Occipital lobe (tissue), 2 donors: Measurements from ENCODE around the gene RCC1. TPM values are rescaled to one million over a fixed set of nuclear protein-coding genes. Genes with fewer than 3 reads are reported as not detected.
"Not testable (repeated sequence)": the region's sequence is repeated elsewhere in the genome, so short reads cannot be mapped to it uniquely, and the experiment has no call there.

Experiments
- DNase-seq: peaks from one replicate; lab custom pipeline; 2025; lab: John Stamatoyannopoulos, UW
- total RNA-seq: library from RNA; depleted of rRNA; stranded (reverse); fragments of >200 nt; gene quantifications from one replicate; pipeline ENCODE4 v1.2.3, GENCODE V29; 2014

RCC1 gene
- total RNA-seq, 1 donor from 2014 or later = 13.4 TPM

DNA sequence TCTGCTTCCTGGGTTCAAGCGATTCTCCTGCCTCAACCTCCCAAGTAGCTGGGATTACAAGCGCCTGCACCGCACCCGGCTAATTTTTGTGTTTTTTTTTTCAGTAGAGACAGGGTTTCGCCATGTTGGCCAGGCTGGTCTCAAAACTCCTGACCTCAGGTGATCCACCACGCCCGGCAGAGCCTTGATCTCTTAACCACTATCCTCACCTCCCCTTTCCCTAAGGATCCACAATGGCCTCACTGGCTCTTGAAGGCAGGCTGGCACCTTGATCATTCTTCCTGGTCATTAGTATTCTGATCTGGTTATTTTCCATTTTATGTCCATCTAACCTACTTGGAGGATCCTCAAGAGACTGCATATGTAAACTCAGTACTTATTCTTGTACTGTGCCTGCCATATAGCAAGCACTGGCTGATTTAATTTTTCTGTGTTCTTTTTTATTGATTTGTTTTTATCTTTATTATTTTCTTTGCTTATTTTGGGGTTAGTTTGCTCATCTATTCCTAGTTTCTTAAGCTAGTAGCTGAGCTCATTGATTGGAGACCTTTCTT is 6.3 kb downstream of the RCC1 start:
- no peak for DNase-seq

DNA sequence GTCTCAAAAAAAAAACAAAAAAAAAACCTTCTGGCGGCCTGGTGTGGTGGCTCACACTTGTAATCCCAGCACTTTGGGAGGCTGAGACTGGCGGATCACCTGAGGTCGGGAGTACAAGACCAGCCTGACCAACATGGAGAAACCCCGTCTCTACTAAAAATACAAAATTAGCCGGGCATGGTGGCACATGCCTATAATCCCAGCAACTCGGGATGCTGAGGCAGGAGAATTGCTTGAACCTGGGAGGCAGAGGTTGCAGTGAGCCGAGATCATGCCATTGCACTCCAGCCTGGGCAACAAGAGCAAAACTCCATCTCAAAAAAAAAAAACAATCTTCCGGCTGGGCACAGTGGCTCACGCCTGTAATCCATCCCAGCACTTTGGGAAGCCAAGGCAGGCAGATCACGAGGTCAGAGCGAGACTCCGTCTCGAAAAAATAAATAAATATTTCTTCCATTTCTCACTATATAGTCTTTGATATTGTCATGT is 8.6 kb downstream of the RCC1 start:
- DNase-seq = not testable (repeated sequence)

DNA sequence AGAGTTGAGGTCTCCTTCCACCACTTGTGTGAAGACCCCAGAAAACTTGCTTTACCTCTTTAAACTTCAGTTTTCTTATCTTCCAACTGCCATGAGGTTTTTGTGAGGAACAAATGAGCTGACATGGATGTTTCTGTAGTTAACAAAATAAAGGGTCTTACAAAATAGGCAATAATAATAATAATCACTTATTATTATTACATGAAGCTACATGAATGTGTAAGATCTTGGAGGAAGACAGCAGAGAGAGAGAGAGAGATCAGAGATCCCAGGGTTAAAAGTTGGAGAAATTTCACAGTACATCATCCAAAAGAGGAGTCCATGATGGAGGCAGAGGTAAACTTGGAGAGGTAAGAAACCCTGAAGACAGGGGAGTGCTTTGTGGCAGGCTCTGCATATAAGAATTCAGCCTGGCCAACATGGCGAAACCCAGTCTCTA is 10.7 kb downstream of the RCC1 start:
- no peak for DNase-seq

DNA sequence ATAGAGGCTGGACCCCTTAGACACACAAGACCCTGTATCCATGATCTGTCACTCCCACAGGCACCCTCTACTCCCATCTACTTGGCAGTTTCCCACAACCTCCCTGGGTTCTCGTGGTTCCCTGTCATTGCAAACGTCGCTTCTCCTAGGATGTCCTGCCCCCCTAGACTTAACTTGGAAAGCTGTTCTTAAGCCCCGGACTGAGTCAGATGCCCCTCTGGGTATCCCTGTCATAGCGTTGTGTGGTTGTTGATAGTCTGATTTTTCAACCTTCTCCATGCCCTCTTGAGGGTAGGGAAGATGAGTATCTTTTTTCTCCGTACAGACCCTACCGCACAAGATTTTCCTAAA is 11.8 kb downstream of the RCC1 start:
- no peak for DNase-seq

DNA sequence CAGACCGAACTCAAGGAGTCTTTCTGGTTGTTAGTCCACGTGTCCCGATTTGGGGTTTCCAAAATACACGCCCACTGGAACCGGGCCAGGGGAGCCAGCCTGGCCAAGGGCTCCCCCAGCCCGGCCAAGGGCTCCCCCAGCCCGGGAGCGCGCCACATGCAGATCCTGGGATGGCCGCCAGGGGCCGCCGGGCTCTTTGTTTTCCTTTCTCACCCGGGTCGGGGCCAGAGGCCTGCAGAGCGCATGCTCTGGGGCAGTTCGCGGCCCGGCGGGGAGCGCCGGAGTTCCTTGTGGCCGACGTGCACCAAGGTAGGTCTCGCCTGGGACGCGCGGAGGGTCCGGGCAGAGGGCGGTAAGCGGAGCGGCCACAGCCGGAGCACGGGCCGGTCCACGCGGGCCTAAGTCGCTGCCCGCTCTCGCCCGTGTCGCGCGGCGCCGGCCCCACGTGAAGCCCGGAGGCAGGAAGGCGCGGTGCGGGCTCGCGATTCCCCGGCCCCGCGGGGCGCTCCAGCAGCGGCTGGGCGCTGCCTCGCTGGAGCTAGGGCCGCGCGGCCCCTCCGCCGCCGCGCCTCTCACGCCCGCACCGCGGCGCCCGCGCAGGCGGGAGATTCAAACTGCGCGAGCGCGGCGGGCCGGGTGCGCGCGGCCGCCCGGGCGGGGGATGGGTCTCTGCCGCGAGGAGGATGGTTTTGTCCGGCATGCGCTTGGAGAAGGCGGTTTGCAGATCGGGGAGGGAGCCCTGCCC is 12.3 kb downstream of the RCC1 start:
- DNase-seq = peak; percentile 66

DNA sequence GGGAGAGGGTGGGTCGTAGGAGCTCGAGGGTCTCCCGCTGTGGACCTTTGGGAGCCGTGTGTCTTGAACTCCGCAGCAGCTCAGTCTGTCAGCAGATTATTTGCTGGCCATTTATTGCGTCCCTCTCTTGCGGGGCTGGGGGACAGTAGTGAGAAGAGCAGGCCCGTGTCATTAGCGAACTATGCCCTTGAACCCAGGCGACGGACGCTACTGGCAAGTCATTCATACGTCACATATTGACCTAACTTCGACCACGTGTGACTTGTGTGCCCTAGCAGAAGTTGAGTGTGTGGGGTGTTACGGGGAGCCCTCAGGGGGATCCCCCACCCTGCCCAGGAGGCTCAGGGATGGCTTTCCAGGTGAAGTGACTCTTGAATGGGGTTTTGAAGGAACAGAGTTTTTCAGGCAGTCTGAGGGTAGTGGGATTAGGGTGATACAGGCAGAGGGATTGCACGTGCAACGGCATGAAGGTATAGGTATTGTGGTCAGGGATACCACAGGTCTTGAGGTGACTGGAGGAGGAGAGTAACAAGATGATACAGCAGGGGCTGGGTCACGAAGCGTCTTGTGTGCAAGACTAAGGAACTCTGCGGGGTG is 13.0 kb downstream of the RCC1 start:
- DNase-seq = no peak

DNA sequence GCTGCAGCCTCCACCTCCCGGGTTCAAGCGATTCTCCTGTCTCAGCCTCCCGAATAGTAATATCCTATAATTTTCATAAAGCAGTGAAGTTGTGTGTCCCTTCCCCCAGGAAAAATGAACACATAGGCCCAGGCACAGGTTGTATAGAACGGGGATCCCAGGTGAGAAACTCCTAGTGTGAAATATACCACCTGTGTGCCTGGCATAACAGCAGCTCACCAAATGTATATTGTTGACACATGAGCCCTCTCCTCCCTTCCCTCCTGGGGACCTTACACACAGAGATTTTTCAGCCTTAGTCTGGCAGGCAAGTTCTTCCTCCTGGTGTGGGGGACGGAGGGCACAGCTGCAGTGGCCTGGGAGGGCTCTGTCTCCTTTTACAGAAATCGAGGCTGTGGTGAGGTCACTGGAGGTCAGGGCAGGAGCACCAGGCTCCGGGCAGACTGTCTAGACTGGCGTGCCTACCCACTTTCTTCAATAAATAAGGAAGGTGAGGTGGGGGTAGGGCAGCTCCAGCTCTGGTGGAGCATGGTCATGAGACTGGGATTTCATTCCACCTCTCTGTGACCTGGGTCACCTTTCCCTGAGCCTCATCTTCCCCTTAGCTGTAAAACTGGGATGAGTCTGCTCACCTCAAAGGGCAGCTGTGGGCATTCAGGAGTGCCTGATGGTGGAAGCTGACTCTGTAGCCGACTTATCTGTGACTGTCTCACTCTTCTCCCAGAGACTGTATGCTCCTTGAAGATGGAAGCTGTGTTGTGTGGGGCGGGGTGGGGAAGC is 14.3 kb downstream of the RCC1 start:
- no peak for DNase-seq

DNA sequence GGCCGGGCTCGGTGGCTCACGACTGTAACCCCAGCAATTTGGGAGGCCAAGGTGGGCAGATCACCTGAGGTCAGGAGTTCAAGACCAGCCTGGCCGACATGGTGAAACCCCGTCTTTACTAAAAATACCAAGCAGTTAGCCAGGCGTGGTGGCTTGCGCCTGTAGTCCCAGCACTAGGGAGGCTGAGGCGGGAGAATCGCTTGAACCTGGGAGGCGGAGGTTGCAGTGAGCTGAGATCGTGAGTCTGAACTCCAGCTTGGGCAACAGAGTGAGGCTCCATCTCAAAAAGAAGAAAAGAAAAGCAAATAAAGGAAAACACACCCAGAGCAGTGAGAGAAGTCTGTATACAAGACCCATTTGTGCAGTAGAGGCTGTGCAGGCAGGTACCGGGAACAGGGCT is 15.0 kb downstream of the RCC1 start:
- not testable (repeated sequence) for DNase-seq

DNA sequence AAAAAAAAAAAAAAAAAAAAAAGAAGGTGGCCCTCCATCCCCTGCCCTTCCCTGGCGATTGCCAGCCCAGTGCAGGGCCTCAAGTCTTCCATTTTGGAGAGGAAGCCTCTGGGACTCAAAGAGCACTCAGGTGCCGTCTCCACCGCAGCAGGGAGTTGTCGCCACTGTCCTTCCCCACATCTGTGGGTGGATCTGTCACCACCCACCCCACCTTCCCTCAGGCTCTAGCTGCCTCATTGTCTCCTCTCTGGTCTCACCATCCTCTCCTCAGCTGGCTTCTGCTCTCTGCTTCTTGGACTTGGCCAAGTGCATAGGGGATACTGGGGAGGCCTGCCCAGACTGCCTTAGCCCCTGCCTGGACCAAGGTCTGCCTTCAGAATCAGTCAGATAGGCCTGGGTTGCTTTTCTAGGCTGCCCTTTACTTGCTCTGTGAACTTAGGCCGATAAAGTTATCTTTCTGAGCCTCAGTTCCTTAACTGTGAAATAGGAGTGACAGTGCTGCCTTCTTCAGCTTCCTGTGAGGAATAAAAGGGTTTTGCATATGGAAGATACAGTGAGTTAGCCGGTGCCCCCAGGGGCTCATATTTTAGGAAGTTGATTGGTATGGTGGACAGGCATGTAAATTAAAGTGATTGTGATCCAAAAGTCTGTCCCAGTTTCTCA is 15.8 kb downstream of the RCC1 start:
- DNase-seq = no peak

DNA sequence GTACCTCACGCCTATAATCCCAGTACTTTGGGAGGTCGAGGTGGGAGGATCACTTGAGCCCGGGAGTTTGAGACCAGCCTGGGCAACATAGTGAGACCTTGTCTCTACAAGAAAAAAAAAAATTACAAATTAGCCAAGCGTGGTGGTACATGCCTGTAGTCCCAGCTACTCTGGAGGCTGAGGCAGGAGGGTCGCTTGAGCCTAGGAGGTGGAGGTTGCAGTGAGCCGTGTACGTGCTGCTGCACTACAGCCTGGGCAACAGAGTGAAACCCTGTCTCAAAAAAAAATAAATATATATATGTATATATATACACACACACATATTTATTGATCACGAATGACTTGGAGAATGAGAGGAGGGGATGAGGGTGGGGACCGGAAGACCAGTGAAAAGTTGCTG is 16.7 kb downstream of the RCC1 start:
- not testable (repeated sequence) for DNase-seq

DNA sequence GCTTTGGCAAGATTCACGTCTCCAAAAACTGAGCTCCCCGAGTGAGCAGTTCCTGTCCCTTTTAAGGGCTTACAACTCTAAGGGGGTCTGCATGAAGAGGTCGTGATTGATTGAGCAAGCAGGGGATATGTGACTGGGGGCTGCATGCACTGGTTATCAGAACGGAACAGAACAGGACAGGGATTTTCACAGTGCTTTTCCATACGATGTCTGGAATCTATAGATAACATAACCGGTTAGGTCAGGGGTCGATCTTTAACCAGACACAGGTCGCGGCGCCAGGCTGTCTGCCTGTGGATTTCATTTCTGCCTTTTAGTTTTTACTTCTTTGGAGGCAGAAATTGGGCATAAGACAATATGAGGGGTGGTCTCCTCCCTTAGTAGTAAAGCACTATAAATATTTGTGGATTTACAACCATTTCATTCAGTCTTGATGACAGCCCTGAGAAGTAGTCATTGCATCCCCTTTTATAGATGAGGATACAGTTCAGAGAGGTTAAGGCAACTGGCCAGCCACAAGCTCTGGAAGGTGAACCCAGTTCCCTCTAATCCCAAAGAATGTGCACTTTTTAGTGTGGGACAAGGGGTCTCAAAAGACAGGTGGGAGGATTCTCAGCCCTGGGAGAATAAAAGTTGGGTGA is 19.3 kb downstream of the RCC1 start:
- DNase-seq = not testable (repeated sequence)

DNA sequence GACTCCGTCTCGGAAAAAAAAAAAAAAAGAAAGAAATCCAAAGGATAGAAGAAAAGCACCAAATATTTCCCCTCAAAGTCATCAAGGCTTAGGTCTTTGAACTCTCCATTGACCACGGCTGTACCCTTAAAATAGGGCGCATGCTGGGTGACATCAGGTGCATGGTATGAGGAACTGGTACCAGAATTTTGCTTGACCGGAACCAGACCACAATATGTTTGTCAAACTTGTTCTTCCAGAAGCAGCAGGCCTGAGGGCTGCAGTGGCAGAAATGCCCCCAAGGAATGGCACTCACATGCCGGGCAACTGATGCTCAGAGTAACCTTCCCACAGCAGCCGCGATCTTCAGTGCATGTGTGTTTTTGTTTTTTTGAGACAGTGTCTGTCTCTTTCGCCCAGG is 21.0 kb downstream of the RCC1 start:
- DNase-seq = no peak

DNA sequence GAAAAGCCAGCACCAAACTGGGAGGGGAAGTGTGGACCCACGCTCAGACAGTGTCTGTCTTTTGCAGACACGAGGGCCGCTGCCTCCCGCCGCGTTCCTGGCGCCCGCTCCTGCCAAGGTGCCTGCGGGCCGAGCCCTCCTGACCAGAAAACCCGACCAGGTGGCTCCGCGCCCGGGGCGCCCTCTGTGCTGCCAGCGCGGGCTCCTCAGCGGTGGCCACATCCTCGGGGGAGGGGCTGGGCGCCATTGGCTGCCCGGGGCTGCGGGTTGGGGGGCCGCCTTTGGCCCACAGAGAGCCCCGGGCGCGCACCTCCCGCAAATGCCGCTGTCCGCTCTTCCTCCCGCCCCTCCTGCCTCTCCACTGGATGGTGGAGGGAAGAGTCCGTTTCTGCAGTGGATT is 24.6 kb downstream of the RCC1 start:
- no peak for DNase-seq

DNA sequence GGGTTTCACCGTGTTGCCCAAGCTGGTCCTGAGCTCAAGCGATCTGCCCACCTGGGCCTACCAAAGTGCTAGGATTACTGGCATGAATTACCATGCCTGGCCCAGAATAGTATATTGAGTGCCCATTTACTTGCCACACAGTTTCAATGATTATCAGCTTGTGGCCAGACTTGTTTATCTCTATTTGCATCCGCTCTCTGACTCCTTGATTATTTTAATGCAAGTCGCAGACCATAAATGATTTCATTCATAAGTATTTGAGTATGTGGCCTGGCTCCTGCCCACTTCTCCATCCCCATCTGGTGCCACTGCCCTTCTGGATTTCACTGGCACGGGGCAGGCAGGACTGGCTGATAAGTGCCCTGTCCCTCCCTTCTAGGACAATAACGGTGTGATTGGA is 28.8 kb downstream of the RCC1 start:
- no peak for DNase-seq

DNA sequence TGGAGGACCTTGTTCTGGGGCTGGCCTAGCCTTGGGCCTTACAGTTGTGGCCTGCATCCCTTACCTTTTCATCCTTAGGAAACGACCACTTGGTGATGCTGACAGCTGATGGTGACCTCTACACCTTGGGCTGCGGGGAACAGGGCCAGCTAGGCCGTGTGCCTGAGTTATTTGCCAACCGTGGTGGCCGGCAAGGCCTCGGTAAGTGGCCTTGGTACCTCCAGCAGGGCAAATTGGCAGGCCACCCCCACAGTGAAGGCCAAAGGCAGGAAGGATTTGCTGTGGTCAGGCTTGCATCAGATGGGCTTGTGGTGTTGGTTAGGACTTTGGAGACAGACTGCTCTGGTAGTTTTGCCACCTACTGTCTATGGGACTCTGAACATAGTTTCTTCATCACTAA is 29.3 kb downstream of the RCC1 start:
- DNase-seq = no peak

DNA sequence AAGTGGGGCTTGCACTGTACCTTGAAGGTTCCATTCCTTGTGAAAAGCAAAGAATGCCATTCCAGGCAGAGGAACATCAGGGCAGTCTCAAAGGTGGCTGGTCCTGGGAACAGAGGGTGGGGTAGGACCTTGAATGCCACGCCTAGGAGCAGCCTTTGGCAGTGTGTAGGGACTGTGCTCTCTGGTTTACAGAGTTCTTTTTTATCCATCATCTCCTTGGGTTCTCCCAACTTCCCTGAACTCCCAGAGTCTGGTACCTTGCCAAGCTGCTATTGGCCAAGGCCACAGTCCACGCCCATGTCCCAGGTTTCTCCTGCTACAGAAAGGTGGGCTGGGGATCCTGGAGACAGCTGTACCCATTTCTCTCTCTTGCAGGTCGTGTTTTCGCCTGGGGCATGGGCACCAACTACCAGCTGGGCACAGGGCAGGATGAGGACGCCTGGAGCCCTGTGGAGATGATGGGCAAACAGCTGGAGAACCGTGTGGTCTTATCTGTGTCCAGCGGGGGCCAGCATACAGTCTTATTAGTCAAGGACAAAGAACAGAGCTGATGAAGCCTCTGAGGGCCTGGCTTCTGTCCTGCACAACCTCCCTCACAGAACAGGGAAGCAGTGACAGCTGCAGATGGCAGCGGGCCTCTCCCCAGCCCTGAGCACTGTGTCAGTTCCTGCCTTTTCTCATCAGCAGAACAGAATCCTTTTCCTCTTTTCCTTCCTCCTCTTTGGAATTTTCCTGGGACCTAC is 31.8 kb downstream of the RCC1 start:
- no peak for DNase-seq

DNA sequence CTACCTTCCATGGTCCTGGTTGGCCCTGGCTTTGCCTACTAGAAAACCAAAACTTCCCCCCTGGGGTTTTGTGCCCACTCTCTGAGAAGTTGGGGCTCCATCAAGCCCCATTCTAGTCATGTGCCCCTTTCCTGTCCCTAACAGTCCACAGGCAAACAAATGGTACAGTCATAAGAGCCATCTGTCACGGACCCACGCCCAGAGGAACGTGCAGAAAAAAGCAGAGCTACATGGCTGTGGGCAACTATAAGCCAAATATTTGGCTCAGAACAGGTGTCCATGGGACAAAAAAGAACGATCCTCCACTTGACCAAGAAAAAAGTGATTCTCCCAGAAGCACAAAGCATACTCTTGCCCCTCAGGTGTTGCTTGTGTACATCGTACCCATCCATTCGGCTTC is 32.4 kb downstream of the RCC1 start:
- no peak for DNase-seq

DNA sequence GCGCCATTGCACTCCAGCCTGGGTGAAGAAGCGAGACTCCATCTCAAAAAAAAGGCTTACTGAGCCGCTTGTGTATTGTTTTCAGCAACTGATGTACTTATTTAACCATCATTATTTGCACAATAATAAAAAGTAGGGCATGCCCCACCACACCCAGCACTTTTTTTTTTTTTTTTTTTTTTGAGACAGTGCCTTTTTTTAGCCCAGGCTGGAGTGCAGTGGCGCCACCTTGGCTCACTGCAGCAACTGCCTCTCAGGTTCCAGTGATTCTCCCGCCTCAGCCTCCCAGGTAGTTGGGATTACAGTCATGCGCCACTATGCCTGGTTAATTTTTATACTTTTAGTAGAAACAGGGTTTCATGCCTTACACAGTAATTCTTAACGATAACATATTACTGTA is 34.8 kb downstream of the RCC1 start:
- DNase-seq = no peak

DNA sequence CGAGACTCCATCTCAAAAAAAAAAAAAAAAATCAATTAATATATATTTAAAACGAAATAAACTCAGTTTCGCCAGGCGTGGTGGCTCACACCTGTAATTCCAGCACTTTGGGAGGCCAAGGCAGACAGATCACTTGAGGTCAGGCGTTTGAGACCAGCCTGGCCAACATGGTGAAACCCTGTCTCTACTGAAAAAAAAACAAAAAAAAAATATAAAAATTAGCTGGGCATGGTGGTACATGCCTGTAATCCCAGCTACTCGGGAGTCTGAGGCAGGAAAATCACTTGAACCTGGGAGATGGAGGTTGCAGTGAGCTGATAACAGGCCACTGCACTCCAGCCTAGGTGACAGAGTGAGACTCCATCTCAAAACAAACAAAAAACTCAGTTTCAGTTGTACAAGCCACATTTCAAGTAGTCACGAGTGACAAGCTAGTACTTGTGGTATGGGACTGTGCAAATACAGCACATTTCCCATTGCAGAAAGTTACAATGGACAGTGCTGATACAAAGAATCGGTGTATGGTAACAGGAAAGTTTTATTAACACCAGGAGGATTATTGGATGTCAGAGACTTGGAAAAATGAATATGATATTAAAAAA is 35.7 kb downstream of the RCC1 start:
- DNase-seq = not testable (repeated sequence)

DNA sequence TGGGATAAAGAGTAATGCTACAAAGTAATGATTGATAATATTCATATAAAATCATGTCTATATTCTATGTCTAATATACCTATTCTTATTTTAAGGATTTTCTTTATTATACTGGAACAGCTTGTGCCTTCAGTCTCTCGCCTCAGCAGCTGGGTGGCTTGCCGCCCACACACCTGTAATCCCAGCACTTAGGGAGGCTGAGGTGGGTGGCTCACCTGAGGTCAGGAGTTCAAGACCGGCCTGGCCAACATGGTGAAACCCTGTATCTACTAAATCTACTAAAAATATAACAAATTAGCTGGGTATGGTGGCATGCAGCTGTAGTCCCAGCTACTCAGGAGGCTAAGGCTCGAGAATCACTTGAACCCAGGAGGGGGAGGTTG is 39.4 kb downstream of the RCC1 start:
- no peak for DNase-seq
